ENCODE results near the gene TRPV6. TPM values are rescaled to one million over a fixed set of nuclear protein-coding genes. Genes with fewer than 3 reads are reported as not detected.

The TRPV6 gene
- total RNA-seq, 1 experiment from 2014 or later = 1.7 TPM

DNA sequence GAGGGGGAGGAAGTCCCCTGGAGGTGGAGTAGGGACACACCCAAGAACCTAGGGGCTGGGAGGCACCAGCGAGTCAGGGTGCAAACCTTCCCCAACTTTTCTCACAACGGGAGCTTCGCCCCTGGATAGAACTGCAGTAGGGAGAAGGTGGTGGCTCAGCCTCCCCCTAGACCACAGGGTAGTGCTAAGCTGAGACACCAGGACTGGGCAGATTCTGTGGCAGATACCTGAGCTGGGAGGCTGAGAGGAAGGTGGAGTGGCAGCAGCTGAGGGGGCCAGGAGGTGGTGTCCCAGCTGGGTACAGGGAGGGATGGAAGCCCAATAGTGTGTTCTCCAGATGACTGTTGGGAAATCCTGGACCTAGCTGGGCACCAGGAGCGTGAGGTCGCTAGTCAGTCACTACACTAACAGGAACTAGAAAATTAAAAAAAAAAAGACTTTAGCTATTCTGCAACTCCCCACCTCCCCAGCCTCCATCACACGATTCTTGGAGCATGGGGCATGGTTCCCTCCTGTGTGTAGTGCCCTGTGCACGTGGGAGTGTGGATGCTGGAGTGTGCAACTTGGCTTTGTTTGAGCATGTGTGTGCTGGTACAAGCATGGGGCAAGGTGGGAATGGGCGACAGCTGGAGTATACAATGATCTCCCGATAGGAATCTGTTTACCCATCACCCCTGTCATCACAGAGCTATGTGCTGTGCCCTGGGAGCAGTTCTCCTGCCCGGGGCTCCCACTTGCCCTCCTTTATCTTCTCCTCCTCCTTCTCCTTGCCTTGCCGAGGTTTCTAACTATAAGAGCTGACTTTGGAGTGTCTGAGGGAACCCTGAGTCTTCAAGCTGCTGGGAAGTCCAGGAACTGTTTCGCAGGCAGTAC, 8.8 kb upstream of the TRPV6 start:
- Histone ChIP-seq H3K9me3 (ENCODE audit: control insufficient read depth in 1 of 2, insufficient read depth in 1 of 2, low read depth in 1 of 2, low read length in 2 of 2) (no peaks in the 10 kb centered on the region), H4K20me1 (ENCODE audit: insufficient read depth) (no peaks in the 10 kb centered on the region), H3K4me1 (ENCODE audit: control insufficient read depth in 1 of 2, insufficient read depth in 2 of 2, low read length in 2 of 2) (no peaks in the 10 kb centered on the region), H3K27me3 (ENCODE audit: insufficient read depth, low read length) (peaks cover 24% of the 10 kb centered on the region), H3K27ac (ENCODE audit: low read depth, low read length) (no peak overlapping the region), H2AFZ (ENCODE audit: low read depth, low read length, poor library complexity, severe bottlenecking) (no peak overlapping the region), H3K9ac (ENCODE audit: low read length) (no peak overlapping the region), H3K9me2 (ENCODE audit: insufficient read depth) (no peaks in the 10 kb centered on the region), H3K4me2 (ENCODE audit: low read length) (no peak overlapping the region), H3K36me3 (ENCODE audit: control insufficient read depth in 1 of 2, insufficient read depth in 2 of 2, low read length in 2 of 2) (no peaks in the 10 kb centered on the region), H3K79me2 (ENCODE audit: insufficient read depth, low read length) (no peaks in the 10 kb centered on the region), H3K4me3 (replicated peaks in 1 of 2; ENCODE audit: low read depth in 1 of 2, low read length in 2 of 2) (no peak overlapping the region)
- ChIA-PET POLR2A (no interaction called here), CTCF (interaction anchor here (1.2 to 2.0 kb wide), 2 partner anchors 14 to 21 kb away, joined by 3 to 6 read pairs; no protein-coding TSS in a partner anchor), RAD21 (ENCODE audit: low non-redundant PET in 1 of 2, low total read pairs in 2 of 2, uncharacterized antibody in 2 of 2, unreplicated experiment in 2 of 2) (no interaction called here)
- DNase-seq (ENCODE audit: low read depth, low spot score) (no peak), ATAC-seq (no peak)
- BruUV-seq (replicated peaks) = no TSS peak
- intact Hi-C loops (cut with micrococcal nuclease) = no loop called here
- TF ChIP-seq, protein P1, sequence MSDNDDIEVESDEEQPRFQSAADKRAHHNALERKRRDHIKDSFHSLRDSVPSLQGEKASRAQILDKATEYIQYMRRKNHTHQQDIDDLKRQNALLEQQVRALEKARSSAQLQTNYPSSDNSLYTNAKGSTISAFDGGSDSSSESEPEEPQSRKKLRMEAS (IDR thresholded peaks at IDR 0.05) = no peak
- TF ChIP-seq ZFX (IDR thresholded peaks at IDR 0.05) = no peak
- TF ChIP-seq FOSL1 (IDR thresholded peaks at IDR 0.05; ENCODE audit: low read depth) = no peak
- TF ChIP-seq SRF (IDR thresholded peaks at IDR 0.05; ENCODE audit: low read depth) = no peak
- no peak for TF ChIP-seq RAD21 (IDR thresholded peaks at IDR 0.05; ENCODE audit: low read depth)
- TF ChIP-seq, protein P2, sequence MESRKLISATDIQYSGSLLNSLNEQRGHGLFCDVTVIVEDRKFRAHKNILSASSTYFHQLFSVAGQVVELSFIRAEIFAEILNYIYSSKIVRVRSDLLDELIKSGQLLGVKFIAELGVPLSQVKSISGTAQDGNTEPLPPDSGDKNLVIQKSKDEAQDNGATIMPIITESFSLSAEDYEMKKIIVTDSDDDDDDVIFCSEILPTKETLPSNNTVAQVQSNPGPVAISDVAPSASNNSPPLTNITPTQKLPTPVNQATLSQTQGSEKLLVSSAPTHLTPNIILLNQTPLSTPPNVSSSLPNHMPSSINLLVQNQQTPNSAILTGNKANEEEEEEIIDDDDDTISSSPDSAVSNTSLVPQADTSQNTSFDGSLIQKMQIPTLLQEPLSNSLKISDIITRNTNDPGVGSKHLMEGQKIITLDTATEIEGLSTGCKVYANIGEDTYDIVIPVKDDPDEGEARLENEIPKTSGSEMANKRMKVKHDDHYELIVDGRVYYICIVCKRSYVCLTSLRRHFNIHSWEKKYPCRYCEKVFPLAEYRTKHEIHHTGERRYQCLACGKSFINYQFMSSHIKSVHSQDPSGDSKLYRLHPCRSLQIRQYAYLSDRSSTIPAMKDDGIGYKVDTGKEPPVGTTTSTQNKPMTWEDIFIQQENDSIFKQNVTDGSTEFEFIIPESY (IDR thresholded peaks at IDR 0.05; ENCODE audit: extremely low read depth, insufficient replicate concordance, low read length) = no peak
- TF ChIP-seq SP1 (IDR thresholded peaks at IDR 0.05; ENCODE audit: low read depth) = no peak
- TF ChIP-seq ZNF274 (IDR thresholded peaks at IDR 0.05; ENCODE audit: low read depth, low read length) = no peak
- no peak for TF ChIP-seq EZH2phosphoT487 (IDR thresholded peaks at IDR 0.05; ENCODE audit: borderline replicate concordance)
- TF ChIP-seq JUND (IDR thresholded peaks at IDR 0.05) = no peak
- TF ChIP-seq, protein P3, sequence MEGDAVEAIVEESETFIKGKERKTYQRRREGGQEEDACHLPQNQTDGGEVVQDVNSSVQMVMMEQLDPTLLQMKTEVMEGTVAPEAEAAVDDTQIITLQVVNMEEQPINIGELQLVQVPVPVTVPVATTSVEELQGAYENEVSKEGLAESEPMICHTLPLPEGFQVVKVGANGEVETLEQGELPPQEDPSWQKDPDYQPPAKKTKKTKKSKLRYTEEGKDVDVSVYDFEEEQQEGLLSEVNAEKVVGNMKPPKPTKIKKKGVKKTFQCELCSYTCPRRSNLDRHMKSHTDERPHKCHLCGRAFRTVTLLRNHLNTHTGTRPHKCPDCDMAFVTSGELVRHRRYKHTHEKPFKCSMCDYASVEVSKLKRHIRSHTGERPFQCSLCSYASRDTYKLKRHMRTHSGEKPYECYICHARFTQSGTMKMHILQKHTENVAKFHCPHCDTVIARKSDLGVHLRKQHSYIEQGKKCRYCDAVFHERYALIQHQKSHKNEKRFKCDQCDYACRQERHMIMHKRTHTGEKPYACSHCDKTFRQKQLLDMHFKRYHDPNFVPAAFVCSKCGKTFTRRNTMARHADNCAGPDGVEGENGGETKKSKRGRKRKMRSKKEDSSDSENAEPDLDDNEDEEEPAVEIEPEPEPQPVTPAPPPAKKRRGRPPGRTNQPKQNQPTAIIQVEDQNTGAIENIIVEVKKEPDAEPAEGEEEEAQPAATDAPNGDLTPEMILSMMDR (IDR thresholded peaks at IDR 0.05 in 2 of 3, conservative IDR thresholded peaks at IDR 0.05 in 1 of 3; ENCODE audit: borderline replicate concordance in 1 of 3, insufficient read depth in 1 of 3, low read depth in 2 of 3, low read length in 2 of 3) = no peak
- no peak for TF ChIP-seq SIN3A (IDR thresholded peaks at IDR 0.05; ENCODE audit: low read depth)
- TF ChIP-seq POLR2A (IDR thresholded peaks at IDR 0.05; ENCODE audit: borderline replicate concordance, extremely low read depth, insufficient read depth, insufficient read length) = no peak
- no peak for TF ChIP-seq POLR2AphosphoS5 (IDR thresholded peaks at IDR 0.05; ENCODE audit: low read depth, low read length)
